Right lobe of liver (tissue), 4 donors: ENCODE data around the gene MAP2K4.

Source experiments
- CTCF ChIP-seq, 4 donors: fragments of 200-600 bp in 3 of 4; fragments of 450-650 bp in 1 of 4; IDR thresholded peaks; one replicate each; pipeline versions ENCODE4 v1.5.1 to v1.8.0; 2016 to 2022; ENCODE audit warnings: antibody characterized with exemption in 4 of 4, mild to moderate bottlenecking in 2 of 4
- POLR2A ChIP-seq: fragments of 450-650 bp; IDR thresholded peaks from one replicate; pipeline ENCODE4 v1.6.1; 2017; ENCODE audit warnings: antibody characterized with exemption, mild to moderate bottlenecking
- donor health status: DM: no; HTN: no; CAD: no.
- donor health status: DM: no; HTN: no; CAD: no.
- donor health status: DM: no; HTN: yes; CAD: no.

DNA sequence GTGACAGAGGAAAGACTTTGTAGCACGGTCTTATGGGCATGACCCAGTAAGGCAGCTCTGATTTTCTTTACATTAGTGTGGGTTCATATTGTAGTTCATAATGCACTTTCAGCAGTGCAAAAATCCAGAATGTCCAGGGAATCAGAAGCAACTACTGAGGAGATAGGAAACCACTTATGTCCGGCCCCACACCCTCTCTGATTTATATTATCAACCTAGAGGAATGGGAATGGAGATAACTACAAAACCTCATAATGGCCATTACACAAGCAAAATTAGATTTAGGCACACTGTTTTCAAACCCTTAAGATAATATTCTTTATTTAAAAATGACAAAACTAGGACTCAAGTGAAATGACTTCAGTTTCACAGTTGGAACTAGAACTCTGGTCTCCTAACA, 7.9 kb downstream of the MAP2K4 start:
- TF ChIP-seq CTCF (IDR thresholded peaks at IDR 0.05) (no peak), POLR2A (no peak)
